GM12872 (cell line): Measurements from ENCODE around the gene CABLES2.

Source experiments
- CTCF ChIP-seq: IDR thresholded peaks from 3 replicates; pipeline ENCODE4 v1.5.1; 2011; ENCODE audit warnings: low read depth, mild to moderate bottlenecking, low read length, moderate library complexity; ENCODE audit not compliant: insufficient read depth

The CABLES2 gene

DNA sequence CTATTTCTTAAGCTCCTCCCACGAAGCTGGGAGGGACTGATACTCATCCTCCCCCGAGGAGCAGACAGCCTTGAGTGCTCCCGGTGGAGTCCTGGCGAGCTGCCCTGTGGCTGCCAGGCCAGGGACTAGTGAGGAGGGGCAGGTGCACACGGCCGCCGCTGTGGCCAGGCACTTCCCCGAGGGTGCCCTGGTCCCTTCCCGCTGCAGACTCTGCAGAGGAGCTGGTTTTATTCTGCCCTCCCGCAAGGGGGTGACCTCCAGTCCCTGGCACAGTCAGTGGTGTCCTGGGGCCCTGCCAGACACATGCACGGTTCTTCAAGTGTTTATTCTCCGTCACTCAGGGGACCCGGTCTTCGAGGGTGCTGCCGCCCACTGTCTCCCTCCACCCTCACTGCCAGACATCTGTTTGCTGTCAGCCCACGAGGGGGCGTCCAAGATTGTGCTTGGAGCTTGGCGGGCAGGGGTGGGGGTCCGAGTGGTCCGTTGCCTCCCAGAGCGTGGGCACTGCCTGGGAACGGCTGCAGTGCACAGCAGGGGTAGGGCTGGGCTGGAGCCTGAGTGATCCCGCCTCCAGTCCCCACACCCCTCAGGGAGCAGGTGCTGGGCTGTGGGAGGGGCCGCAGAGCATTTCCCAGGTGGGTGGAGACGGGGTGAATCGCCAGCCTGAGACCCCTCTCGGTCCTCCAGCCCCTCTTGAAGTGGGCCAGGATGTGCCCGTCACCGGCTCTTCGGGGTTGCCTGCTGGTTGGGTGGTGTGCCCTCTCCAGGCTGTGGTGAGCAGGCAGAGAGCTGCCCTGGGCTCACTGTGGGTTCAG lies 3.1 kb upstream of the CABLES2 start:
- TF ChIP-seq CTCF, result peak; percentile 61

DNA sequence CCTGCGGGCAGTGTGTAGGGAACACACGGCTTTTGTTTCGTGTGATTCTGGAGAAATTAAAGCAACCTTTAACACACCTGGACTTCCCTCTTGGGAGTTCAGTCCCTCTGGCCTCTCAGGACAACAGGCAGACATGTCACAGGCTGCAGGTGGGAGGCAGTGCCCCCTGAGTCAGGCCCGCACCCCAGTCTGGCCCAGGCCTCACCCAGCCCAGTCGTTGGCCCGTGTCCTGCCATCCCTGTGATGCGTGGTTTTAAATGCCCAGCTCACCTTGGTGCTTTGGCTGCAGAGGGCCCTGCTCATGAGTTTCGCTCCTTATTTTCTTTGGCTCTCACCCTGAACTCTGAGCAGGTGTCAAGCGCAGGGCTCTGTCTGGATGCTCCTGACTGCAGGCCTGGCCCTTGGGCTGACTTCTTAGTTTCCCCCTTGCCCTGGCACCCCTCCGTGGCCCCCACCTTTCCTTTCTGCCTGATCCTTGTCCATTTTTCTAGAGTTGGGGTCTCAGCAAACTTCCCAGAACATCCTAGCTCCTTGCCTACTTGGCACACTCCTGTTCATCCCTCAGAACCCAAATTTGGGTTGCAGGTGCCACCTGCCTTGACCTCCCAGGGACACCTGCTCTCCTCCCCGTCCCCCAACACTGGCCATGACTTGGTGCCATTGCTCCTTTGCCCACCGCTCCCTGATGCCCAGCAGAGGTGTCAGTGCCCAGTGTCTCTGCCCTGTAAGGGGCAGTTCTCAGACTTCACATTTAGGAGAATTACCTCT lies 2.2 kb upstream of the CABLES2 start:
- TF ChIP-seq CTCF, result no peak

DNA sequence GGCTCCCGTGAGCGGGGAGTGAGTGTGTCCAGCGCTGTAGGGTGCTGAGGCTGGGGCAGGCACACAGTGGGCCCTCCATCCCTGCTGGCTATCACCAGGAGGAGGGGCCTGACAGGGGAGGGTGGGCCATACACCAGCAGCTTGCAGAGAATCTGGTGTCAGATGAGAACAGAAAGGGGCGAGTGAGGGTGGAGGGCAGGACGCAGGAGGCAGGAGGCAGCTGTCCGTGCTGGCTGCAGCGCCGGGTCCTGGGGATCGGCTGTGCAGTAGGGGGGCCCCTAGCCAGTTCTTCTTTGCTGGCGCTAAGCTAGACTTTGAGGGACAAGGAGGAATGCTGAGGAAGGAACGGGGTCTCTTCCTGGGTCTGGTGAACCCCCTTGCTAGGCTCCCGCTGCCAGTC lies 1.6 kb upstream of the CABLES2 start:
- TF ChIP-seq CTCF, result no peak

GRCh38 chr20:62408055-62408454 lies 970 bp upstream of the CABLES2 start:
- no peak for TF ChIP-seq CTCF

GRCh38 chr20:62406635-62407176 lies 379 bp downstream of the CABLES2 start:
- TF ChIP-seq CTCF, result no peak

DNA sequence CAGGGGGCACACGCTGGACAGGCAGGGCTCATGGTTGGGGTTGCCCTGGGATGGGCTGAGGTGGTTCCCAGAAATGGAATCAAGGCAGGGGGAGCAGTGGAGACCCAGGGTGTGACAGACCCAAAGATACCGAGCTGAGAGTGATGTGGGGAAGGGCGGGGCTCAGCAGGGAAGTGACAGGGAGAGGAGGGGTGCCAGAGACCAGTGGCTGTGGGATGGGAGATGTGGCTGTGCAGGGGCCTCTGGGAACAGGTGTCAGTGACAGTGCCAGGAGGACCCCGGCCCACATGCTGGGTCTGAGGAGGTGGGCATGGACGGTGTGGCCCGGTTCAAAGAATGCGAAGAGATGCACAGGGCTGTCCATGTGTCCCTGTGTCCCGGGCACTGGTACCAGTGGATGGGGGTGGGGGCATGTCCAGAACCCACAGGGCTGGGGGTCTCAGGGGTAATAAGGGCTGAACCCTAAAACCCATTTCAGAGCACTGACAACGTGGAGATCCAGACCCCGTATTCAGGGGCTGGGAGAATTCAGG lies 1.0 kb downstream of the CABLES2 start:
- TF ChIP-seq CTCF, result no peak
